Measurements from ENCODE around the gene APPBP2.
"Not testable (repeated sequence)": the region's sequence is repeated elsewhere in the genome, so short reads cannot be mapped to it uniquely, and the experiment has no call there.

Gene APPBP2

DNA sequence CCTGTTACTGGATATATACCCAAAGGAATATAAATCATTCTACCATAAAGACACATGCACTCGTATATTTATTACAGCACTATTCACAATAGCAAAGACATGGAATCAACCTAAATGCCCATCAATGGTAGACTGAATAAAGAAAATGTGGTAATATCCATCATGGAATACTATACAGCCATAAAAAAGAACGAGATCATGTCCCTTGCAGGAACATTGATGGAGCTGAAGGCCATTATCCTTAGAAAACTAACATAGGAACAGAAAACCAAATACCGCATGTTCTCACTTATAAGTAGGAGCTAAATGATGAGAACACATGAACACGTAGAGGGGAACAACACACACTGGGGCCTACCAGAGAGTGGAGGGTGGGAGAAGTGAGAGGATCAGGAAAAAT is 107.0 kb downstream of the APPBP2 start:
- H3K79me1 ChIP-seq (ENCODE audit: low read length); H2BK120ac ChIP-seq (ENCODE audit: low read depth, low read length); H4K8ac ChIP-seq (ENCODE audit: low read depth, low read length); H2BK15ac ChIP-seq (replicated peaks; ENCODE audit: low read depth); H2AK5ac ChIP-seq (ENCODE audit: low read length); H3K9ac ChIP-seq (ENCODE audit: low read length); H4K5ac ChIP-seq (ENCODE audit: low read length); H3K23ac ChIP-seq (ENCODE audit: low read length); H3K4me2 ChIP-seq (ENCODE audit: low read length); H3K79me2 ChIP-seq (ENCODE audit: control insufficient read depth, insufficient read depth, low read length); H2BK5ac ChIP-seq (ENCODE audit: low read length); H3K4me3 ChIP-seq (ENCODE audit: low read length); DNase-seq; H3K4ac ChIP-seq (ENCODE audit: low read depth, low read length); H3K18ac ChIP-seq (ENCODE audit: low read length); H3K36me3 ChIP-seq (ENCODE audit: control insufficient read depth, insufficient read depth, low read length); H3K4me1 ChIP-seq (ENCODE audit: control insufficient read depth, low read depth, low read length); H3K27me3 ChIP-seq (ENCODE audit: insufficient read depth, low read length, poor library complexity); H3K56ac ChIP-seq (ENCODE audit: low read length); H3K27ac ChIP-seq (ENCODE audit: low read depth, low read length): not testable (repeated sequence)
- WGBS (ENCODE audit: extremely low coverage, insufficient coverage, low lambda C conversion rate) = no CpG with 5 or more reads among the region's 4 CpGs

DNA sequence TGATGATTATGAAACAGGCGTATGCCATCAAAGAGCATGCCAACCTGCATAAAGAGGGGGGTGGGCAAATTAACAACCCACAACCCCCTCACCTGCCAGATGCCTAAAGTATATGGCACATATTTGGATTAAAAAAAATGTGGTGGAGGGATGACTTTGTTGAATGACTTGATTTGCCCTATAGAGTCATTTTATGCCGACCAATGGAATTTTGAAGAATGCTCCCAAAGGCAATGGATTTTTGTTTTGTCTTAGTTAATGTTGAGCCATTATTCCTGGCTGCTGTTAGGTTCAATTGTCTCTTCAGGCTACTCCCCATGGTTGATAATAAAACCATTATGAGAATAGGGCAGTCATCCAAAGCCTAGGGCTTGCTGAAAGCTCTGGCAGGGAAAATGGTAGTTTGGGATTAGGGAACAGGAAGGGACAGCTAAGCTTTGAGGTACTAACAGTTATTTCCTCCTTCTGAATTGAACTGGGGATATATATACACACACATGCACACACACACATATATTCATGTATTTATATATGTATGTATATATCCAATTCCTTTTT is 109.6 kb downstream of the APPBP2 start:
- Histone ChIP-seq H2BK5ac (ENCODE audit: low read length) (no peak overlapping the region), H3K4ac (ENCODE audit: low read depth, low read length) (no peak overlapping the region), H2BK120ac (ENCODE audit: low read depth, low read length) (no peak overlapping the region), H3K9ac (ENCODE audit: low read length) (no peak overlapping the region), H4K8ac (ENCODE audit: low read depth, low read length) (no peak overlapping the region), H3K4me2 (ENCODE audit: low read length) (no peak overlapping the region), H3K79me2 (ENCODE audit: control insufficient read depth, insufficient read depth, low read length) (no peaks in the 10 kb centered on the region), H2AK5ac (ENCODE audit: low read length) (no peak overlapping the region), H3K23ac (ENCODE audit: low read length) (no peak overlapping the region), H3K56ac (ENCODE audit: low read length) (no peak overlapping the region), H3K18ac (ENCODE audit: low read length) (no peak overlapping the region), H2BK15ac (replicated peaks; ENCODE audit: low read depth) (no peak overlapping the region), H3K27me3 (ENCODE audit: insufficient read depth, low read length, poor library complexity) (no peaks in the 10 kb centered on the region), H4K5ac (ENCODE audit: low read length) (no peak overlapping the region), H3K27ac (ENCODE audit: low read depth, low read length) (no peak overlapping the region), H3K4me1 (ENCODE audit: control insufficient read depth, low read depth, low read length) (no peaks in the 10 kb centered on the region), H3K4me3 (ENCODE audit: low read length) (no peak overlapping the region), H3K79me1 (ENCODE audit: low read length) (no peaks in the 10 kb centered on the region), H3K36me3 (ENCODE audit: control insufficient read depth, insufficient read depth, low read length) (no peaks in the 10 kb centered on the region)
- no peak for DNase-seq
- WGBS (ENCODE audit: extremely low coverage, insufficient coverage, low lambda C conversion rate) = no CpG with 5 or more reads among the region's 2 CpGs

DNA sequence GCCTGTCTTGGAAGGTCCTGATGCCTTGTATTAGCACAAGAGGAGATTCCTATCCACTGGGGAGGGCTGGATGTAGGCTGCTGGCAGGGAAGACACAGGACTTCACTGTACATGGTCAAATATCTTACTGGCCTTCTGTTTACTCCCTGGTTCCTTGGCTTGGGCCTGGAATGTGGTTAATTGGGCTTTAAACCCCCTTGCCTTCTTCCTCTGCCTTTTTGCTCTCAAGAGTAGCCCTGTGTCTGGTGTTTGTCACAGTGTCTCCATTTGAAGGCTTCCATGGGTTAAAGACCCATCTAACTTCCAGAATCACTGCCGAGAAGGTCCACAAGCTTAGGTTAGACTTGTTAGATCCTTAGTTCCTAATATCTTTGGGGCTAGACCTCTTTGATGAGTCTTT is 110.9 kb downstream of the APPBP2 start:
- Histone ChIP-seq H2AK5ac (ENCODE audit: low read length) (no peak overlapping the region), H3K79me1 (ENCODE audit: low read length) (no peaks in the 10 kb centered on the region), H4K5ac (ENCODE audit: low read length) (no peak overlapping the region), H3K23ac (ENCODE audit: low read length) (no peak overlapping the region), H2BK120ac (ENCODE audit: low read depth, low read length) (no peak overlapping the region), H3K79me2 (ENCODE audit: control insufficient read depth, insufficient read depth, low read length) (no peaks in the 10 kb centered on the region), H3K4ac (ENCODE audit: low read depth, low read length) (no peak overlapping the region), H3K36me3 (ENCODE audit: control insufficient read depth, insufficient read depth, low read length) (no peaks in the 10 kb centered on the region), H3K27ac (ENCODE audit: low read depth, low read length) (no peak overlapping the region), H4K8ac (ENCODE audit: low read depth, low read length) (no peak overlapping the region), H3K18ac (ENCODE audit: low read length) (no peak overlapping the region), H2BK5ac (ENCODE audit: low read length) (no peak overlapping the region), H3K56ac (ENCODE audit: low read length) (no peak overlapping the region), H3K9ac (ENCODE audit: low read length) (no peak overlapping the region), H3K4me1 (ENCODE audit: control insufficient read depth, low read depth, low read length) (no peaks in the 10 kb centered on the region), H3K4me2 (ENCODE audit: low read length) (no peak overlapping the region), H2BK15ac (replicated peaks; ENCODE audit: low read depth) (no peak overlapping the region), H3K27me3 (ENCODE audit: insufficient read depth, low read length, poor library complexity) (no peaks in the 10 kb centered on the region), H3K4me3 (ENCODE audit: low read length) (no peak overlapping the region)
- no CpG with 5 or more reads among the region's 1 CpG for WGBS (ENCODE audit: extremely low coverage, insufficient coverage, low lambda C conversion rate)
- DNase-seq = no peak

DNA sequence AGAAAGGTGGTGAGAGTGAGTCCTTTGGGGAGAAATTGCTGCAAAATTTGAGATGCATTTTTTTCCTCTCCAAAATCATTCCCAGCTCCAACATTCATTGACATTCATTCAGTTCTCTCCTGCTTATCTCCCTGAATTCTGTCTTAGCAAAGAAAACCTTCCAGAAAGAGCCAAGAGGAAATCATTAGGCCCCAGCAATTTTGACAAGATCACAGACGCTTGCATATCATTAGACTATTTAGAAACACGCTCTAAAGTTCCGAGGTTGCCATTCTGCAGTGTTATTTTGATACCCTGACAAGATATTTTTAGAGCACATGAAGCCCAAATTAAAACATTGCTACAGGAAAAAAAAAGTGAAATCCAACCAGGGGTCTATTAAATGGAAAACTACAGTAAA is 113.3 kb downstream of the APPBP2 start:
- no peak overlapping the region for H3K56ac ChIP-seq (ENCODE audit: low read length)
- no peak overlapping the region for H3K4ac ChIP-seq (ENCODE audit: low read depth, low read length)
- WGBS (ENCODE audit: extremely low coverage, insufficient coverage, low lambda C conversion rate) = no CpG with 5 or more reads among the region's 3 CpGs
- H3K9ac ChIP-seq (ENCODE audit: low read length) = no peak overlapping the region
- H3K23ac ChIP-seq (ENCODE audit: low read length) = no peak overlapping the region
- H2AK5ac ChIP-seq (ENCODE audit: low read length) = no peak overlapping the region
- no peak overlapping the region for H2BK15ac ChIP-seq (replicated peaks; ENCODE audit: low read depth)
- H3K36me3 ChIP-seq (ENCODE audit: control insufficient read depth, insufficient read depth, low read length) = no peaks in the 10 kb centered on the region
- no peaks in the 10 kb centered on the region for H3K79me1 ChIP-seq (ENCODE audit: low read length)
- no peak for DNase-seq
- no peak overlapping the region for H3K18ac ChIP-seq (ENCODE audit: low read length)
- no peak overlapping the region for H4K5ac ChIP-seq (ENCODE audit: low read length)
- H3K4me3 ChIP-seq (ENCODE audit: low read length) = no peak overlapping the region
- H2BK5ac ChIP-seq (ENCODE audit: low read length) = no peak overlapping the region
- H3K4me1 ChIP-seq (ENCODE audit: control insufficient read depth, low read depth, low read length) = no peaks in the 10 kb centered on the region
- H3K4me2 ChIP-seq (ENCODE audit: low read length) = no peak overlapping the region
- no peak overlapping the region for H3K27ac ChIP-seq (ENCODE audit: low read depth, low read length)
- H4K8ac ChIP-seq (ENCODE audit: low read depth, low read length) = no peak overlapping the region
- H3K27me3 ChIP-seq (ENCODE audit: insufficient read depth, low read length, poor library complexity) = no peaks in the 10 kb centered on the region
- H3K79me2 ChIP-seq (ENCODE audit: control insufficient read depth, insufficient read depth, low read length) = no peaks in the 10 kb centered on the region
- H2BK120ac ChIP-seq (ENCODE audit: low read depth, low read length) = no peak overlapping the region

DNA sequence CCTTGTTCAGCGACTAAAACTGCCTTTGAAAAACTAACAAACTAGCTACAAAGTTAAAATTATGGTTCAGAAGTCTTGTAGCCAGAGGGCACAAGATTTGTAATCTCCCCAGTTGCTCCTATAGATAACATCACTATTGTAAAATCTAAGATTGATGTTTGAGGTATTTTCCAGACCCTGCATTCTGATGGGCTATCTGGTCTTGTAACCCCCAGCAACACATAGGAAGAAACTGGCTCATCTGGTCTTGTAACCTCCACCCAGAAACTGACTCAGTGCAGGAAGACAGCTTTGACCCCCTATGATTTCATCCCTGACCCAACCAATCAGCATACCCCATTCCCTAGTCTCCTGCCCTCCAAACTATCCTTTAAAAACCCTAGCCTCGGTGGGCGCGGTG is 116.0 kb downstream of the APPBP2 start:
- Histone ChIP-seq H3K4me2 (ENCODE audit: low read length) (no peak overlapping the region), H3K4me1 (ENCODE audit: control insufficient read depth, low read depth, low read length) (no peaks in the 10 kb centered on the region), H2BK120ac (ENCODE audit: low read depth, low read length) (no peak overlapping the region), H3K27me3 (ENCODE audit: insufficient read depth, low read length, poor library complexity) (no peaks in the 10 kb centered on the region), H4K8ac (ENCODE audit: low read depth, low read length) (no peak overlapping the region), H3K56ac (ENCODE audit: low read length) (no peak overlapping the region), H3K36me3 (ENCODE audit: control insufficient read depth, insufficient read depth, low read length) (no peaks in the 10 kb centered on the region), H3K79me1 (ENCODE audit: low read length) (no peaks in the 10 kb centered on the region), H3K79me2 (ENCODE audit: control insufficient read depth, insufficient read depth, low read length) (no peaks in the 10 kb centered on the region), H3K4me3 (ENCODE audit: low read length) (no peak overlapping the region), H3K23ac (ENCODE audit: low read length) (no peak overlapping the region), H3K27ac (ENCODE audit: low read depth, low read length) (no peak overlapping the region), H3K4ac (ENCODE audit: low read depth, low read length) (no peak overlapping the region), H3K18ac (ENCODE audit: low read length) (no peak overlapping the region), H2AK5ac (ENCODE audit: low read length) (no peak overlapping the region), H2BK15ac (replicated peaks; ENCODE audit: low read depth) (no peak overlapping the region), H2BK5ac (ENCODE audit: low read length) (no peak overlapping the region), H4K5ac (ENCODE audit: low read length) (no peak overlapping the region), H3K9ac (ENCODE audit: low read length) (no peak overlapping the region)
- no peak for DNase-seq
- WGBS (ENCODE audit: extremely low coverage, insufficient coverage, low lambda C conversion rate) = no CpG with 5 or more reads among the region's 4 CpGs

DNA sequence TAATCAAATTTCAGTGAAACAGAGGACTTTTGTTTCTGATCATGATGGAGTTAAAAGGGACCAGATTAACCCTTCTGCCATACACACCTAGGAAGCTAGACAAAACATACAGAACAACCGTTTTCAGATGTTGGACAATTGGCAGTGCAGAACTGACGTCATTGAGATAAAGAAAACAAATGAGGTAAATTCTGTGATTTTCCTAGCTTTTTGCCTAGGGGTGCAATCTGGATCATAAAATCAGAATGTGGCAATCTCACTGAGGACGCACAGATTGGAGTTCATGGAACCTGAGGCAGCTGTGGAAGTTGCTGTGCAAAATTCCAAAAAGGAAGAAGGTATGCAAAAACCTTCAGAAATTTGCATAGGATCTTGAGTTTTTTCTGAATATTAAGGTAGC is 119.2 kb downstream of the APPBP2 start:
- H3K56ac ChIP-seq (ENCODE audit: low read length) = no peak overlapping the region
- no peak overlapping the region for H2AK5ac ChIP-seq (ENCODE audit: low read length)
- H2BK120ac ChIP-seq (ENCODE audit: low read depth, low read length) = no peak overlapping the region
- H3K4ac ChIP-seq (ENCODE audit: low read depth, low read length) = no peak overlapping the region
- H3K9ac ChIP-seq (ENCODE audit: low read length) = no peak overlapping the region
- H3K4me1 ChIP-seq (ENCODE audit: control insufficient read depth, low read depth, low read length) = no peaks in the 10 kb centered on the region
- no peak overlapping the region for H2BK15ac ChIP-seq (replicated peaks; ENCODE audit: low read depth)
- H3K27ac ChIP-seq (ENCODE audit: low read depth, low read length) = no peak overlapping the region
- no peaks in the 10 kb centered on the region for H3K36me3 ChIP-seq (ENCODE audit: control insufficient read depth, insufficient read depth, low read length)
- WGBS (ENCODE audit: extremely low coverage, insufficient coverage, low lambda C conversion rate) = no CpG with 5 or more reads among the region's 3 CpGs
- H2BK5ac ChIP-seq (ENCODE audit: low read length) = no peak overlapping the region
- no peaks in the 10 kb centered on the region for H3K79me1 ChIP-seq (ENCODE audit: low read length)
- no peaks in the 10 kb centered on the region for H3K79me2 ChIP-seq (ENCODE audit: control insufficient read depth, insufficient read depth, low read length)
- H3K23ac ChIP-seq (ENCODE audit: low read length) = no peak overlapping the region
- no peak for DNase-seq
- H3K4me2 ChIP-seq (ENCODE audit: low read length) = no peak overlapping the region
- no peak overlapping the region for H4K8ac ChIP-seq (ENCODE audit: low read depth, low read length)
- no peak overlapping the region for H4K5ac ChIP-seq (ENCODE audit: low read length)
- no peak overlapping the region for H3K18ac ChIP-seq (ENCODE audit: low read length)
- H3K27me3 ChIP-seq (ENCODE audit: insufficient read depth, low read length, poor library complexity) = no peaks in the 10 kb centered on the region
- H3K4me3 ChIP-seq (ENCODE audit: low read length) = no peak overlapping the region
